Fibroblast of pulmonary artery (primary cell): ENCODE data around the gene CTRL.
"Not testable (repeated sequence)": the region's sequence is repeated elsewhere in the genome, so short reads cannot be mapped to it uniquely, and the experiment has no call there.

Source experiments
- DNase-seq: peaks from one replicate; pipeline ENCODE4 v3.0.0-alpha.2; 2010; ENCODE audit warnings: low read depth
- H3K4me3 ChIP-seq: replicated peaks from 2 replicates; pipeline ENCODE4 v1.5.1; 2011; ENCODE audit warnings: low read depth, mild to moderate bottlenecking, control low read depth, low read length, moderate library complexity
- TF ChIP-seq, protein P1 (sequence below): IDR thresholded peaks from 2 replicates; pipeline ENCODE4 v1.5.1; 2011; ENCODE audit warnings: mild to moderate bottlenecking, control low read depth, low read length, inconsistent platforms; ENCODE audit errors: missing control alignments

CTRL gene

DNA sequence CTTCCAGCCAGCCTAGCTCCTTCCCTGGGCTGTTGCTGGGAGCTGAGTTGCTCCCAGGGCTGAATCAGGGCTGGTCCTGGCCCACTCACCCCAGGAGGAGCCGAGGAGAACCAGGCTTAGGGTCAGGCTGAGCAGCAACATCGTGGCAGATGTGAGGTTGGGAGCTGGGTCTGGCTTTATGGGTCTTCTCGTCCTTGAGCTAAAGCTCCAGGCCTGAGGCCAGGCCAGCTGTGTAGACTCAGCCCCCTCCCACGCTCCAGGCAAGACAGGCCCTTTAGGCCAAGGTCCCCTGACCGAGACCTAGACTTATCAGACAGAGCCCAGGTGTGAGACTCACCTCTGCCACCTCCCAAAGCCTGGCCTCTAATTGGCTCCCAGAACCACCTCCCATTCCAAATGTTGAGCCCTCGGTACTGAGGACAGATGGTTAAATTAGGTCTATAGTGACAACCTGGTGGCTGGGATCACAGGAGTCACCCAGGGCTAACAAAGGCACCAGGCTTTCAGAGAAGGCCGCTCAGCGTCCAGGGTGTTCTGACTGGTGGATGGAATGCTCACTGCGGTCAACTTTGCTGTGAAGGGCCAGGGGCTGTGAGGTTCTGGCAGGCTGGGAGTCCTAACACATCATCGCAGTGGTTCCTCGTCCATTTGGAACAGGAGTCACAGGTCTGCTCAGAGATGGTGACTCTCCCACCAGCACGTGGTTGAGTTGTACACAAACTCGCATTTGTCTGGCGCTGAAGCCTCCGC lies at the start of gene CTRL:
CTRL (minus strand) TSS at position 151 of the 750 bp plus-strand sequence; CDS start at position 141, 10 bp downstream.
- TF ChIP-seq, protein P1, sequence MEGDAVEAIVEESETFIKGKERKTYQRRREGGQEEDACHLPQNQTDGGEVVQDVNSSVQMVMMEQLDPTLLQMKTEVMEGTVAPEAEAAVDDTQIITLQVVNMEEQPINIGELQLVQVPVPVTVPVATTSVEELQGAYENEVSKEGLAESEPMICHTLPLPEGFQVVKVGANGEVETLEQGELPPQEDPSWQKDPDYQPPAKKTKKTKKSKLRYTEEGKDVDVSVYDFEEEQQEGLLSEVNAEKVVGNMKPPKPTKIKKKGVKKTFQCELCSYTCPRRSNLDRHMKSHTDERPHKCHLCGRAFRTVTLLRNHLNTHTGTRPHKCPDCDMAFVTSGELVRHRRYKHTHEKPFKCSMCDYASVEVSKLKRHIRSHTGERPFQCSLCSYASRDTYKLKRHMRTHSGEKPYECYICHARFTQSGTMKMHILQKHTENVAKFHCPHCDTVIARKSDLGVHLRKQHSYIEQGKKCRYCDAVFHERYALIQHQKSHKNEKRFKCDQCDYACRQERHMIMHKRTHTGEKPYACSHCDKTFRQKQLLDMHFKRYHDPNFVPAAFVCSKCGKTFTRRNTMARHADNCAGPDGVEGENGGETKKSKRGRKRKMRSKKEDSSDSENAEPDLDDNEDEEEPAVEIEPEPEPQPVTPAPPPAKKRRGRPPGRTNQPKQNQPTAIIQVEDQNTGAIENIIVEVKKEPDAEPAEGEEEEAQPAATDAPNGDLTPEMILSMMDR: peak; percentile 13
- no peak for DNase-seq

DNA sequence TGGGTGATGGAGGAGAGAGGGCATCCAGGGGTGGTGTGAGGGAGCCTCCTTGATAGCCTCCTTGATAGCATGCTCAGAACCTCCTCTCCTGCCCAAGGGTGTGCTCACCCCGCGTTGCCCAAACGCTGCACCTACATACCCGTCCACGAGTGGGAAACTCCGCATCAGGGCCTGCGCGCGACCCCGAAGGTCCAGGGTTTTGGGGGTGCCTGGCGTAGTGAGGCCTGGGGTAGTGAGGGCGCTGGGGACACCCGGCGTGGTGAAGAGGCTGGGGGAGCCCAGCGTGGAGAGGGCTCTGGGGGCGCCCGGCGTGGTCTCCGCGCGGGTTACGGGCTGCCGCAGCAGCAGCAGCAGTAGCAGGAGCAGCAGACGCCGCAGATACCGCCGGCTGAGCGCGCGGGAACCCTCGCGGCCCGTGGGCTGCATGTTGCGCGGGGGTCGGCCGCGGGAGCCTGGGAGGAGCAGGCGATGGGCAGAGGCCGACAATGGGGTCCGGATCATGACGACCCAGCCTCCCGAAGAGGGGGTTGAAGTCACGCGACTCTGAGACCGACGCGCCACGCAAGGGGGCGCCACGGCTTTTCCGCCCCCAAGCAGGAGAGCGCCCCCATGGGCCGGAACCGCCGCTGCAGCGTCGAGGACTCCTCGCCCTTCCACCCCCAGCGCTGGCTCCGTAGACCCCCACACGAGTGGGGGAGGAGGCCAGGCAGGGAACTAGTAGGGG lies 48.5 kb upstream of the CTRL start, which contains the start of gene DPEP3:
DPEP3 (minus strand) TSS at position 545 of the 724 bp plus-strand sequence; CDS start at position 426, 119 bp downstream.
- no peak within 1 kb of the TSS for H3K4me3 ChIP-seq
- TF ChIP-seq, protein P1: peak; percentile 33
- no peak for DNase-seq

More for the DNA sequence above, at the start of gene CTRL:
- no peak within 1 kb of the TSS for H3K4me3 ChIP-seq

DNA sequence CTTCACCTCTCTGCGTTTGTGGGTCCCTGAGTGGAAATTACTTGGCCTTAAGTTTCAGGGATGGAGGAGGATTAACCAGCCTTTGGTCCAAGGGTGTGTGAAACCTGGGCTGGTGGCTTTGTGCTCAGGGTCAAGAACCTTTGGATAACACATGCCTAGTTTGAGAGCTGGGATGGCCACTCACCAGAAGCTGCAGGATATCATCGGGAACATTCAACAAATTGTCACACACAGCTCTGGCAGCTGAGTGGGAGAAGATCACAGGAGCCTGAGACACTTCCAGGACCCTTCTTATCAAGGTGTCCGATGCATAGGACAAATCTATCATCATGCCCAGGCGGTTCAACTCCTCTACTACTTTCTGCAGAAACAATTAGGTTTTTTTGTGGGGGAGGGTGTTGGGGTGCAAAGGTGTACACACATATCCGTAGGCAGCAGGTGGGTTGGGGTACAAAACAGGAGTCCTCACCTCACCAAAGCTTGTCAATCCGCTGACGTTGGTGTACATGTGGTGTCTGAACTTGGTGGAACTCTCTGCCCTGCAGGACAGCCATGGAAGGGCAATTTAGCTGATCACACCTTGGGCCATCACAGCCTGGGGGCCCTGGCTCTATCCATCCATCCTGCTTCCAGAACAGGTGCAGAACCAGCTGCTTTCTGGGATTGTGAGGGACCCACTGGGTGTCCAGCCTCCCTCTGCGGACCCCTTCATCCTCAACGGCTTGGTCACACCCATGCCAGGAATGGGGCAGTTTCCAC lies 46.0 kb upstream of the CTRL start:
- TF ChIP-seq, protein P1: no peak
- DNase-seq: no peak
- no peak overlapping the region for H3K4me3 ChIP-seq

DNA sequence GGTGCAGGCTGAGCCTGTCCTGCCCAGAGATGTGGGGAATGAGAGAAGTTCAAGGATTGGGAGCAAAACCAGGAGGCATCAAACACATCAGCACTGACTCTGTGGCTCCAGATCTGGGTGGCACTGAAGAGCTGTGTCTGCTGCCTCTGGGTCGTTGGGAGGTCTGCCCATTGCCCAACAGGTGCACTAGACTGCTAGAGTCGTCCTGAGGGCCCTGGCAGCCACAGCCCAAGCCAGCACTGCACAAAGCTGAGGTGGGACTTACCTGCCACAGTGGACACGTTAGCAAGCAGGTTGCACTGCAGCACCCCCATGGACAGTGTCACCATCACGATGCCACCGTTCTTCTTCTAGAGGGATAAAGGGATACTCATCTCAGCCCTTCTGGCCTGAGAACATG lies 45.3 kb upstream of the CTRL start:
- DNase-seq: no peak
- H3K4me3 ChIP-seq: no peak overlapping the region
- TF ChIP-seq, protein P1: no peak

DNA sequence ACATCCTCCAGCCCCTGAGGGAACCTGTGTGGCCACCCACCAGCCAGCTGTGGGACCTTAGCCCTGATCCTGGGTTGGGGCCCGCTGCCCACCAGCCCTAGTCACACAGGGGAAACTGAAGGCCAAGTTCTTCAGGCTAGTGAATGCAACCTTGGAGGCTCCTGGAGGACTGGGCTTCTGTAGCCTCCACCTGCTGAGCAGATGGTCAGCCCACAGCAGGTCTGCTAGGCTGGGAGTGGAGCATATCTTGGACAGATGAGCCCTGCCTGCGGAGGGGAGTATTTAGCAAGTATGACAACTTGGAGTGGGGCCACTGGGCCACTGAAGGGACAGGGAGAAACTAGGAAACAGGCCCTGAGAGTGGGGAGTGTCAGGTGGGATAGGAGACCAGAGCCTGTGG lies 44.5 kb upstream of the CTRL start:
- DNase-seq: no peak
- H3K4me3 ChIP-seq: no peak overlapping the region
- TF ChIP-seq, protein P1: no peak

DNA sequence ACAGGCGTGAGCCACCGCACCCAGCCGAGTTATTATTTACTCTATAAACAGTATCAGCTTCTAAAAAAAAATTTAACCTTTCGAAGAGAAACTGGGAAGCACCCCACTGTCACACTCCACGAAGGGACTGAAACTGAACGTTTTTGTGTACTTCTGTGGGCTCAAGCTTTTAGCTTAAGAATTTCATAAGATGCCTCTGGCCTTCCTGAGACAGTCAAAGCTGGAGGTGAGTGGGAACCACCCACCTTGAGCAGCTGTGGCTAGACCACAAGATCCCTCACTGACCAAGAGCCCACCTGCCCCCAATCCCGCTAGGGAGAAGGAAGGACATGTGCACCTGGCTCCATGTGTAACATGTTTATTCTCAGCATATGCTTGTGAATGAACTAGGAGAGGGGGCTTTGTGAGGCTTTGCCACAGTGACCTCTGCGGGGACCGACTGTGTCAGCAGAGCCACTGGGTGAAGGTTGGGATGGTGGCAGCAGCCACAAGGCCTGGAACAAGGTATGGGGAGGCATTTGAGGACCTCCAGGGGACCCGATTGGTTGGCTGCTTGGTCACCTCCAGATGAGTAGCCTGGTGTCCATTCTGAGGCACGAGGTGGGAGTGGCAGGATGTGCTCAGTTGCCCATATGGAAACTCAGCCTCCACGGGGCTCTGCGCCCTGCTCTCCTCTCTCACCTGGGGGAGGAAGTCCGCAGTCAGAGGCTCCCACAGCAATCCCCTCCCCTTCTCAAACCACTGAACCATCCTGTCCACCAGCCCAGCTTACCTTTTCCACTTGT lies 43.9 kb upstream of the CTRL start:
- no peak for DNase-seq
- no peak overlapping the region for H3K4me3 ChIP-seq
- TF ChIP-seq, protein P1: no peak

DNA sequence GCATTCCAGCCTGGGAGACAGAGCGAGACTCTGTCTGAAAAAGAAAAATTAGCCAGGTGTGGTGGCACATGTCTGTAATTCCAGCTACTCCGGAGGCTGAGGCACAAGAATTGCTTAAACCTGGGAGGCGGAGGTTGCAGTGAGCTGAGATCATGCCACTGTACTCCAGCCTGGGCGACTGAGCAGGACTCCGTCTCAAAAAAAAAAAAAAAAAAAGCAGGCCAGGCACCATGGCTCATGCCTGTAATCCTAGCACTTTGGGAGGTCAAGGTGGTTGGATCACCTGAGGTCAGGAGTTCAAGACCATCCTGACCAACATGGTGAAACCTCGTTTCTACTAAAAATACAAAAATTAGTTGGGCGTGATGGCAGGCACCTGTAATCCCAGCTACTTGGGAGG lies 40.6 kb upstream of the CTRL start:
- H3K4me3 ChIP-seq, DNase-seq: not testable (repeated sequence)
